Measurements from ENCODE around the gene ASTN2. TPM values are rescaled to one million over a fixed set of nuclear protein-coding genes. Genes with fewer than 3 reads are reported as not detected.

Gene ASTN2
- total RNA-seq, 1 donor from 2014 or later, result 15.9 TPM

DNA sequence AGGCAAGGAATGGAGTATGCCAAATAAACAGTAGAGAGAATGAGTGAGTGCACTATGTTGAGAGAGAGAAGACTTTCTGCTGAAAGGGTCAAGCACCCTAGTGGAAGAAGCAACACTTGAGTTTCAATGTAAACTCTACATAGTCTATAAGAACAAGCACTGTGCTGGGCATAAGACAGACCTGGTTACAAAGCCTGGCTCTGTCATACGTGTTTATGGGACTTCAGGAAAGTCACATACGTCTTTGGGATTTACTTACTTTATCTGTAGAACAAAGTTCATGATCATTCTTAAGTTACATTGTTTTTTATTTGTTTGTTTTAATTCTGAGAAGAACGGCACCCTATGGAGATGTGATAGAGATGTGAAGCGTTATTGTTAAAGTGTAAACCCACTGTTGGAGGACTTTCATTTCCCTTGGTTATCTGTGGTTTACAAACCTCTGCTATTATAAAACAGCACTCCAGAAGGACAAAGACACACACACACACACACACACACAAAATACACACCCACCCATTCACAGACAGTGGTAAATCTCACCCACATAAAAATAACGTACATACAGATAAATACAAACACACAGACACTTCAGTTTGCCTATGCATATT, 798.4 kb downstream of the ASTN2 start:
- no peak for DNase-seq (ENCODE audit: extremely low spot score, unreplicated experiment)
- Mint-ChIP-seq H3K4me3 (no peak overlapping the region), H3K27ac (no peak overlapping the region), H3K9me3 (no peaks in the 10 kb centered on the region), H3K4me1 (ENCODE audit: unreplicated experiment) (no peaks in the 10 kb centered on the region), H3K27me3 (peaks cover 25% of the 10 kb centered on the region), H3K36me3 (peaks cover 25% of the 10 kb centered on the region)
- TF ChIP-seq CTCF (conservative IDR thresholded peaks at IDR 0.05), result no peak

DNA sequence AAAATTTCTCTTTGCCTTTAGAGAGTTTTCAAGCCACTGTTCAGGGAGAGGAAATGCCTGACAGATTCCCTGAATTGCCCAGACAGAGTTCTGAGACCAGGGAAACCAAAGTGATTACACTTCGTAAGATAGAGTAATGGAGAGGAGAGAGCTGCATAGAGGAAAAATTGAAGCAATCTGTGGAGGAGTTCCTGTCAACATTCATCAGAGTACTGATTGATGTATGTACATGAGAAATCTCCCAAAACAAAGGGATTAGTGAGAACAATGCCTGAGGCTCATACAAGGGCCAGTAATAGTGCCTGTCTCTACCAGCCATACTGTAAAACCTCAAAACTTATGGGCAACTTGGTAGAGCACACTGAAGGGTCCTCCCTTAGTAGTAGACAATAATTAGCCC, 806.8 kb downstream of the ASTN2 start:
- Mint-ChIP-seq H3K27ac (no peak overlapping the region), H3K36me3 (peaks cover 28% of the 10 kb centered on the region), H3K4me1 (ENCODE audit: unreplicated experiment) (peaks cover 23% of the 10 kb centered on the region), H3K4me3 (no peak overlapping the region), H3K9me3 (no peaks in the 10 kb centered on the region), H3K27me3 (peaks cover 20% of the 10 kb centered on the region)
- no peak for DNase-seq (ENCODE audit: extremely low spot score, unreplicated experiment)
- no peak for TF ChIP-seq CTCF (conservative IDR thresholded peaks at IDR 0.05)

- peaks cover 14% of the 10 kb centered on the region for H3K27me3 Mint-ChIP-seq
- TF ChIP-seq CTCF (conservative IDR thresholded peaks at IDR 0.05), result no peak
- no peak for DNase-seq (ENCODE audit: extremely low spot score, unreplicated experiment)
Observed at GRCh38 chr9:116605904-116606341, 808.9 kb downstream of the ASTN2 start.

GRCh38 chr9:116605060-116605459, 809.8 kb downstream of the ASTN2 start:
- DNase-seq (ENCODE audit: extremely low spot score, unreplicated experiment), result no peak
- Mint-ChIP-seq H3K27ac (no peak overlapping the region), H3K4me1 (ENCODE audit: unreplicated experiment) (peaks cover 23% of the 10 kb centered on the region), H3K4me3 (no peak overlapping the region), H3K9me3 (no peaks in the 10 kb centered on the region), H3K27me3 (peaks cover 14% of the 10 kb centered on the region), H3K36me3 (peaks cover 15% of the 10 kb centered on the region)
- TF ChIP-seq CTCF (conservative IDR thresholded peaks at IDR 0.05), result no peak

More at GRCh38 chr9:116605904-116606341, 808.9 kb downstream of the ASTN2 start:
- peaks cover 15% of the 10 kb centered on the region for H3K36me3 Mint-ChIP-seq
- no peak overlapping the region for H3K4me3 Mint-ChIP-seq
- H3K27ac Mint-ChIP-seq, result no peak overlapping the region
- no peaks in the 10 kb centered on the region for H3K9me3 Mint-ChIP-seq
- peaks cover 23% of the 10 kb centered on the region for H3K4me1 Mint-ChIP-seq (ENCODE audit: unreplicated experiment)

GRCh38 chr9:116604251-116604650, 810.6 kb downstream of the ASTN2 start:
- Mint-ChIP-seq H3K27me3 (peaks cover 17% of the 10 kb centered on the region), H3K9me3 (no peaks in the 10 kb centered on the region), H3K36me3 (peaks cover 15% of the 10 kb centered on the region), H3K27ac (no peak overlapping the region), H3K4me1 (ENCODE audit: unreplicated experiment) (peaks cover 23% of the 10 kb centered on the region), H3K4me3 (no peak overlapping the region)
- no peak for TF ChIP-seq CTCF (conservative IDR thresholded peaks at IDR 0.05)
- DNase-seq (ENCODE audit: extremely low spot score, unreplicated experiment), result no peak
